GM23338 (cell line): ENCODE measurements around the gene IKBIP.

Source experiments
- EZH2 ChIP-seq: fragments of 200-600 bp; sonication (generic); IDR thresholded peaks from one replicate; pipeline ENCODE4 v1.8.0; 2017; ENCODE audit warnings: antibody characterized with exemption, mild to moderate bottlenecking, low read depth; ENCODE audit not compliant: unreplicated experiment
- EZH2phosphoT487 ChIP-seq: fragments of 200-600 bp; sonication (generic); IDR thresholded peaks from one replicate; pipeline ENCODE4 v1.8.1; 2018; ENCODE audit warnings: antibody characterized with exemption; ENCODE audit not compliant: unreplicated experiment
- POLR2AphosphoS5 ChIP-seq: IDR thresholded peaks from 2 replicates; pipeline ENCODE4 v1.6.1; 2016; ENCODE audit warnings: antibody characterized with exemption, low read depth
- REST ChIP-seq: IDR thresholded peaks from one replicate; pipeline ENCODE4 v1.6.1; 2018; ENCODE audit warnings: antibody characterized with exemption; ENCODE audit not compliant: unreplicated experiment
- TF ChIP-seq, protein P1 (sequence below), 2 experiments: fragments of 200-600 bp in 1 of 2; sonication (generic) in 1 of 2; conservative IDR thresholded peaks; 2 replicates each; pipeline versions ENCODE4 v1.5.1 to v1.6.1; 2016 to 2017; ENCODE audit warnings: antibody characterized with exemption in 2 of 2, low read depth in 2 of 2, mild to moderate bottlenecking in 2 of 2, moderate library complexity in 1 of 2

DNA sequence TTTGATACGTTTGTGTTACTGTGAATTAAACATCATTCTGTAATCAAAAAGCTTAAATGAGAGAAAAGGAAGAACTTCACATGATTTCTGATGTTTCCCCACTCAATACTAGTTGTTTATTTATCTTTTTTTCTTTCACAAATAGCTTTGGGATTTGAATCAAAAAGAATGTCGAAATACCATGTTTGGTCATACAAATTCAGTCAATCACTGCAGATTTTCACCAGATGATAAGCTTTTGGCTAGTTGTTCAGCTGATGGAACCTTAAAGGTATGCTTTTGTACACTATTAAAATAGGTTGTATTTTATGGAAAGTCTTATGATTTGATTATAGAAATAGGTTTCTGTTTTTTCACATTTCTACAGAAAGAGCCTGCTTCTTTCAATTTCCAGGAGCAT, 42.0 kb upstream of the IKBIP start:
- TF ChIP-seq EZH2 (no peak), POLR2AphosphoS5 (no peak), REST (no peak), EZH2phosphoT487 (no peak)
- TF ChIP-seq, protein P1, sequence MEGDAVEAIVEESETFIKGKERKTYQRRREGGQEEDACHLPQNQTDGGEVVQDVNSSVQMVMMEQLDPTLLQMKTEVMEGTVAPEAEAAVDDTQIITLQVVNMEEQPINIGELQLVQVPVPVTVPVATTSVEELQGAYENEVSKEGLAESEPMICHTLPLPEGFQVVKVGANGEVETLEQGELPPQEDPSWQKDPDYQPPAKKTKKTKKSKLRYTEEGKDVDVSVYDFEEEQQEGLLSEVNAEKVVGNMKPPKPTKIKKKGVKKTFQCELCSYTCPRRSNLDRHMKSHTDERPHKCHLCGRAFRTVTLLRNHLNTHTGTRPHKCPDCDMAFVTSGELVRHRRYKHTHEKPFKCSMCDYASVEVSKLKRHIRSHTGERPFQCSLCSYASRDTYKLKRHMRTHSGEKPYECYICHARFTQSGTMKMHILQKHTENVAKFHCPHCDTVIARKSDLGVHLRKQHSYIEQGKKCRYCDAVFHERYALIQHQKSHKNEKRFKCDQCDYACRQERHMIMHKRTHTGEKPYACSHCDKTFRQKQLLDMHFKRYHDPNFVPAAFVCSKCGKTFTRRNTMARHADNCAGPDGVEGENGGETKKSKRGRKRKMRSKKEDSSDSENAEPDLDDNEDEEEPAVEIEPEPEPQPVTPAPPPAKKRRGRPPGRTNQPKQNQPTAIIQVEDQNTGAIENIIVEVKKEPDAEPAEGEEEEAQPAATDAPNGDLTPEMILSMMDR (conservative IDR thresholded peaks at IDR 0.05; ENCODE audit: low read depth in 2 of 2): no peak
